Measurements from ENCODE around the gene PPP2R2B.
A peak's percentile ranks its signal among the peaks of the same experiment; 100 is the strongest.

The PPP2R2B gene

DNA sequence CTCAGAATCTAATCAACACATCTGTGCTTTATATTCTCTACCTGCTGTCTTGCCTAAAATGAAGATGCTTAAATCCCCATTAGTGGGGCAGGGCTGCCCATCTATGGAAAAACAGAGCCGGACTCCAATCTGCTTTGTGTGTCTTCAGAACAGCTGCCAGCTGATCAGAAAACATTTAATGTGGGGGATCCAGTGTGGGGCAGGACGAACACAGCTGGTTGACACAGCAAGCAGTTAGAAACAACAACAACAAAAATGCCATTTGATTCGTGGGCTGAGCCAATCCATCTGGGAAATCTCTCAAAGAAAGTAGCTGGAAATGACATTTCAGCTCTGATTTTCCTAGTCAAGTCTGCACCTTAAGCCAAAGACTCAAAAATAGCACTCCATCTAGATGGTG, 99.8 kb downstream of the PPP2R2B start:
- DNase-seq, result no peak

DNA sequence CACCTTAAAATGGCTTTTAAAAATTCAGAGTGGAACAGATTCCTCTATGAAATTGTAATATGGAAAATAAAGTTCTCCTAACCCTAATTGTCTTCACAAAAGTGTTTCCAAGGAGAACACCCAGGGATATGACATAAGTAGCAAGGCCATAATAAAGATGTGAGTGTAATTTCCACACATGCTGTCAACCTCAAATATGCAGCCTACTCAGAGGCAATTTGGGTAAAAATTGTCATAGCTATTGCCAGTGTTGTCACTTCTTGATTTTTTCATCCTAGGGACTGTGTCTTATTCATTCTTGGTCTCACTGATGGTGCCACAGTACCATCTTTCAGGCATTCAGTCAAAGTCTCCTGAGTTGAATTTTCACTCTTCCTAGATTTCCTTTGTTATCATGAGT, 100.3 kb downstream of the PPP2R2B start:
- no peak for DNase-seq

DNA sequence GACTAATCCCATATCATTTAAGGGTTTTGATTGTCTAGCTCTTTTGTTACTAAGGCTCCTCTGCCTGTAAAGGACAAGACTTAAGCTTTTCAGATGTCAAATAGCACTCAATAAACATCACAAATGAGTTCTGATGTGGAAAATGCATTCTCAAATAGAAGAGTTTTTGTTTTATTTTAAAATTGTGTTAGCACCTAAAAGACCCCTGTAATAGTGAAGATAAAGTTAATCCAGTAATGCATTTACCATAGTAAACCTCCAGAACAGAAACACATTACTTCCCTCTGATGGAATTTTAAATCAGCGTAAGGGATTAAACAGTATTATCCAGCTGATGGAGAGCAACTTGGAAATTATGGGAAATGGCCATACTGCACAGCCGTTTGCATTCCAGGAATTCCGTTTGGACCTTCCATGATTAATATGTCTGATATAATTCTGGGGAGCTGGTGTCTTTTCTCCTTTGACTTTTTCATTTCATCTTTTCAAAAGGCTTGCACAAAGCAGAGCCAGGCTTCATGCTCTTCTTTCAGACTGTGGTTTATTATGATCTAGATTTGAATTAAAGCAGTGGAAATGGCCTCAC, 105.6 kb downstream of the PPP2R2B start:
- no peak for DNase-seq

DNA sequence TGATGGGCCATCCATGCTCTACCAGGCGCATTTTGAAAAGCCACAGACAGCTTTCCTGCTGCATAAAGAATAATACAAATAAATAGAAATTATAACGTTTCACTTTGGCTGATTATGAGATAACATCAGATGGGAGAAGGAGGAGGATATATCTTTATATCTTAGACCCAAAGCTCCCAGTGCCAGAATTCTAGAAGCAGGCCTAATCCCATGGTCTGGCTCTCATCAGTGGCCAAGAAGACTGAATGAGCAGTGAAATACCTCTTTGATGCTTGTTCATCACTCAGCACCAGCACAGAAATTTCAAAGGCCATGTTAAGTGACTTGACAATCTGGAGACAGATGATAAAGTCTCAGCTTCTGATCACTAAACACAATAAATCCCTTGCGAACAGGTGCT, 107.6 kb downstream of the PPP2R2B start:
- no peak for DNase-seq

DNA sequence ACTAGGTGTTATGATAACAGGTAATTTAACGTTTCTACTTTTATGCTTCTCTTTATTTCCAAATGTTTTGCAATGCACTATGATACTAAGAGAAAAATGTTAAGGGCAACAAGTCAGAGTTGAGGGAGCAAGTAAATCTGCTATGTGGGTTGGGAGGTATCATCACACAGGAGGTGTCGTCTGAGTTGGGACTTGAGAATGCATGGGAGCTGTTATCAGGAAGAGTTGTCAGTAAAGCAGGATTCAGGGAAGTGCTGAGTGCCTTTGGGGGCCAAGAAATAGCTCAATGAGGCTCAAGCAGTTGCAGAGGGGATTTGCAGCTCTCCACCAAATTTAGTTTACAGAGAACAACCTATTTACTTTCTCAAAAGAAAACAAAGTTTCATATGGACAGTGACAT, 108.0 kb downstream of the PPP2R2B start:
- DNase-seq, result no peak

DNA sequence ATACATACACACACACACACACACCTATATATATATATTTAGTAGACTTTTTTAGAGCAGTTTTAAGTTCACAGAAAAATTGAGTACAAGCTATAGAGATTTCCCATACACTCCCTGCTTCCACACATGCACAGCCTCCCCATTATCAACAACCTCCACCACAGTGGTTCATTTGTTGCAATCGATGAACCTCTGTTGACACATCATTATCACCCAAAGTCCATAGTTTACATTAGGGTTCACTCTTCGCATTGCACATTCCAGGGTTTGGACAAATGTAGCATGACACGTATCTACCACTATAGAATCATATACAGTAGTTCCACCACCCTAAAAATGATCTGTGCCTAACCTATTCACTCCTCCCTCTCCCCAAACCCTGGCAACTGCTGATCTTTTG, 111.0 kb downstream of the PPP2R2B start:
- DNase-seq, result no peak

DNA sequence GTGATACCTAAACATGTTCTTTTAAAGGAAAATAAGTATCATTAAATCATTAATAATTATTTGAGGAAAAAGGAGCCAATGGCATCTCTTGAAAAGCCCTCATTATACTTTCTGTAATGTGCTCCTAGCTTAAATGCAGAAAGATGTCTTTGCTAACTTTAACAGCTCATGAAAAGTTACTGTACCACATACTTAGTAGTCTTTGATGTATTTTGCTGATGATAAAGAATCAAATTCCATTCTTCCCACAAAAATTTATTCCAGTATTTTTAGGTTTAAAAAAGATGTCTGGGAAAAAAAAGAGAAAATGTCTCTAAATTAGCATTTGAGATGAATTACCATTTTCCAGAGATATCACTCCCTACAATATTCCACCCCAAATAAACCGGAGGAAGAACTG, 112.5 kb downstream of the PPP2R2B start:
- DNase-seq, result no peak

DNA sequence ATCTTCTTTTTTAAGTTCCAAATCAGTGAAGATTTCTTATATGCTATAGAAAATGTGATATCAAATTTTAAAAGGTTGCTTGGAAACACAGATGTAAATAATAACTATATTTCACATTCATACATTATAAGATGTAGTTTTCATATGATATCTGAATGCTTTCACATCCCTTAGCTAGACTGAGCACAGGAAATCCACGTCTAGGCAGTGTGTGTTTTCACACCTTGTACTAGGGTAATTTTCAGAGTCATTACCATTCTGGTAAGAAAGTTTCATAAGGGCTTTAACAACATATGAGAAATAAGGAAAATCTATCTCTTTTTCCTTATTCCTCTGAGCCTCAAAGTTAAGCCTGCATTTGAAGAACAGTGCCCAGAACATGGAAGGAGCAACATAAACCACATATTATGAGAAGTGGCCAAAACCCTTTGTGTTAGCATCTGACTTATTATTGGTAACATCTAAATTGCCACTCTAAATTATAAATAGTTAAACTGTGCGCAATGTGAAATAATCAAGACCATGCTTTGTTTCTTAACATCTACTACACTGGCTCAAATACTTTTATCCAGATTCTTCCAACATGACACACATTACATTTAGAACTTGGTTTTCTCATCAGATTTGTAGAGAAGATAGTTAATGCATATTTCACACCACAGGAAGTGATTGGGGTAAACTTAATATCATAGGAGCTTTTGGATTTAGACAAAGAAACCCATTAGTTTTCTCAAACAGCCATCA, 113.3 kb downstream of the PPP2R2B start:
- no peak for DNase-seq

DNA sequence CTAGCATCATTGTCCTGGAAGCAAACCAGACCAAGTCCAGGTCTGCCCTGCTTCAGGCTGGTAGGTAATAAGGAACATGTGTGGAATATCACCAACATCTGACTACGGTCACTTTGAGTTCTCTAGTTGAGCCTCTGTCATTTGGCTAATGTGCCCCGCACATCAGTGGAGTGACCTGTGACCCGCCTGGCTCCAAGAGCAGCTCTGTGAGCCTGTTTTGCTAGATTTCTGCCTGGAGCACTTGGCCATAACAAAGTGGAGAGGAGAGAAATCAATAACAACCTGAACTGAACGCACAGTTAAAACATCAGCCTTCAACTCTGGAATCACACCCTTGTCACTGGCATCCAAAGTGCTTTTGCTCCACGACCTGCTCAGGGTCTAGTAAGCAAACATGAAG, 115.7 kb downstream of the PPP2R2B start:
- DNase-seq, result peak in 1 of 3 experiments; percentile 22

DNA sequence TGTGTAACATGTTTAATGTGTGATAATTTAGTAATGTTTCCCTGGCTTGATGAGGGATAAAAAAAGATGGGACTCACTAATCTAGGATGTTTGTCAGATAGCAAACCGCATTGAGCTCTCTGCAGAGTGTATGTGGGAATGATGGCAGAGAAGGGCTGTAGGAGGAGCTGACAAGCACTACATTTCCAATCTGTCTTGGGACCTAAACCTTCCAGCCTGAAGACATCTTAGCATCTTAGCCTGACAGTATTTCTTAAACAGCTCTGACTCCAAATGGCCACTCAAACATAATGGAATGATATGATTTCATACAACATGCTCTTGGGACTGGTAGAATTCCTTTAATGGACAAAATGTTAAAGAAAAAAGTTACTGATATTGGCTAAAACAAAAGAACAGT, 116.7 kb downstream of the PPP2R2B start:
- no peak for DNase-seq

DNA sequence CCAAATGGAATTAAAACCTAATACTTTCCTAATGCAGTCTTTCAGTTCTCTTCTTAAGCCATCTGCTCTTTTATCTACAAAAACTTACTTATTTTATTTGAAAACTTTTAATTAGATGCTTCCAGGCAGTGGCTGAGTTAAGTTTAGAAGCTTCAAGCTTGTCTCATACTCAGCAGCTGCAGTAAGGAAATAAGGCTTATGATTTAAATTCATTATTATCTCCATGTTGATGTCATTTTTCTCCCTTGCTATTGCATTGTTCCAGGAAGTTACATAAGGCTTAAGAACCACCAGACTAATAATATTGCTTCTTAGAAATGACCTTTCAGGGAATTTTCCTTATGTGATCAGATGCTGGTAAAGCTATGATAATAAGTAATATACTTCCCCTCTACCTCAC, 119.6 kb downstream of the PPP2R2B start:
- no peak for DNase-seq

DNA sequence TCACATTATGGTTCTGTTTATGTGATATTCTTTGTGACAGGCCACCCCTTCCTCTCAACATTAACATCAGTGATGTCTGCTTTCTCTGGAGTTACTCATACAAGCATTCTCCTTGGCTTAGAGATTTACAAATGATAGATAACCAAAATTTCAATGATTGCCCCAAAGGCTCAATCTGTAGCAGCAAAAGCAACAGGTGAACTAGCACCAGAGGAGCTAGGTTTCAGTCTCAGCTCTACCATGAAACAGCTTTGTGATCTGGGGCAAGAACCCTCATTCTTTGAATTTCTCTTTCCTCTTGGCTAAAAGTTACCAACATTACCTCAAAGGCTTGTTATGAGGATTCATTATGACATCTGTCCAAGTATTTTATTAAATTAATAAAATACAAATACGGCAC, 120.5 kb downstream of the PPP2R2B start:
- DNase-seq, result no peak

DNA sequence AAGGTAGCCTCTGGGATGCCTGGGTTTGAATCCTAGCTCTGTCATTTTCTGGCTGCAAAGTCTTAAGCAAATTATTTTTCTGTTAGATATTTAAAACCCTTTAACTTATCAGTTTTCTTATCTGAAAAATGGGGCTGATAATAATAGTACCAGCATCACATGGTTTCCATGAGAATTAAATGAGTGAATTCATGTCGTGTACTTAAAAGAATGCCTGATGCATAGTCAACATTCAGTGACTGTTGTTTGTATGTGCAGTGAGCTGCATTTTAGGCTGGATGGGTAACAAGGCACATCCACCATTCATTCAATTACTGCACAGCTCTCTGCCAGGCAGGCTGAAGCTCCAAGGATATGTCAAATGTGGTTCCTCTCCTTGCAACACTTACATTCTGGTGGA, 122.0 kb downstream of the PPP2R2B start:
- no peak for DNase-seq

DNA sequence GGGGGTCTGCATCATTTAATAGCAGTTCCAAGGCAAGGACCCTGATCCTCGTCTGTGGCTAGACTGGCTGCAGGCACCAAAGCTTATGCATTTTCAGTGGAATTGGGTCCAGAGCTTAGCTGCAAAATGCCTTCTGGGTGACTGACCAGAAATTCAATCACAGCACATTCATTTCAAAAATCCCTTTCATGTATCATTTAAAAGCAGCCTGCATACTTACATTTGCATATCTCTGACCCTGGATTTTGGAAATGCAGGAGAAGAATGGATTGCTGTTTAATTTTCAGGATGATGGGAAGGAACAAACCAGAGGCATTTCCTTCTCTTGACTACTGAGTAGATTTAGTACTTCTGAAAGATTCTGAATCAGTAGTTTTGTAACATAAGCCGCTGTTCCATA, 122.8 kb downstream of the PPP2R2B start:
- no peak for DNase-seq

DNA sequence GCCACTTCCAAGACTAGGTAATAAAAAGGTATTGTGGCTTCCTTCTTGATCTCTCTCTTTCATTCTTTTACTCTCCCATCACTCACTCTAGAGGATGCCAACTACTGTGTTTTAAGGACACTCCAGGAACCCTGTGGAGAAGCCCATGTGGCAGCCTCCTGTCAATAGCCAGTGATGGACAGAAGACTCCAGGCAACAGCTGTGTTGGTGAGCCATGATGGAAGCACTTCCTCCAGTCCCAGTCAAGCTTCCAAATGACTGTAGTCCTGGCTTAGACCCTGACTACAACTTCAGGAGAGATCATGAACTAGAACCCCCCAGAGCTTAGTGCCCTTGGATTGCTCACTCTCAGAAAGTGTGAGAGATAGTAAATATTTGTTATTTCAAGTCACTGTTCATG, 123.9 kb downstream of the PPP2R2B start:
- DNase-seq, result peak in 2 of 3 experiments; percentile 2 to 11

DNA sequence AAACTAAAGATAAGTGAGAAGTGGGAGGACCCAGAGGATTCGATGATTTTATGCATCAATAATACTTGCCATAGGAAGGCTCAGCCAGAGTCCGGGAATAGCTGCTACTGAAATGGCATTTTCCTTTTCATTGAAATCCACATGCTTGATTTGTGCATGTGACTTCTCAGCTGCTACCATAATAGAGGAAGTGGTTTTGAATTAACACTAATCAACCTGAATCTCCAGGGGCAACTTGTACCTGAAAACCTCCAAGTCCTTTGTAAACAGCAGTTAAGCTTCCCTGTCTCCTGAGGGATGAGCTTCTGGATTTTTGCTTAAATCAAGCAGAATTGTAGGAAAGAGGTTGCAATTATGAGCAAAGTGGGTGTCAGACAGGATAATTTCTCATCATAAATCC, 124.9 kb downstream of the PPP2R2B start:
- DNase-seq, result peak in 2 of 3 experiments; percentile 71 to 72

DNA sequence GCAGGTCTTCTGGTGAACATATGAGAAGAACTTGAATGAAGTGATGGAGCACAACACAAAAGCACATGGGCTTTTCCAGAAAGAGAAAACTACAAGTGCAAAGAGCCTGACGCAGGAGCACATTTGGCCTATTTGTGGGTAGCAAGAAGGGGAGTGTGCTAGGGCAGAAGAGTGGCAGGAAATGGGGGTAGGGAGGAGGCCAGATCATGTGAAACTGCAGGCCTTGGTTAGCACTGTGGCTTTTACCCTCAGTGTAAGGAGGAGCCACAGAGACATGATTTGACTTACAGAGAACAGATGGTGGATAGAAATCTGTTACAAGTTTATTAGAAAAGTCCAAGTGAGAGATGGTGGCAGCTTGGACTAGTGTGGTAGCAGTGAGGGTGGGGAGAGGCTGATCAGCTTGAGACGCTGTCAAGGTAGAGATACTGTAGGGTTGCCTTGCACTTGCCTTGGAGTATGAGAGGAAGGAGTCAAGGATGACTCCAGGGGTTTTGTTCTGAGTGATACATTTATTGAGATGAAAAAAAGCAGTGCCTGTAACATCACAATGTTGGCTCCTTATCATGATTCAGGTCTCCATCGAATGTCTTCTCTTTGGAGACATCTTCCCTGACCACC, 126.7 kb downstream of the PPP2R2B start:
- no peak for DNase-seq

DNA sequence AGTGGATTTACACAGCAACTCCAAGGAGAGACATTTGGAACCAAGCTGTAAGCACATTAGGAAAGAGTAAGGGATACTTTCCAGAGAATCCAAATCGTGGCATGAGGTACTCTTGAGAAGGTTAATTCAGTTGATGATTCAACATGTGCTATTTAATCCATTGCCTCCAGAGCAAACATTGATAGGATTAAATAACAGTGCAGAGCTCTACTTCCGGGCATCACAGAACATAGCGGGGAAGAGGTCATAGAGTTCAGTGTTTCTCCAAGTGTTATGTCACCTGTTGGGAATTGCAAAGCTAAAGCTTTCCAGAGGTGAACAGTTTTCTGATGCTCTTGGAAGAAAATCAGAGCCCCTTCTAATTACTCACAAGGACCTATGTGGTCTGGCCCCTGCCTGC, 127.5 kb downstream of the PPP2R2B start:
- no peak for DNase-seq

DNA sequence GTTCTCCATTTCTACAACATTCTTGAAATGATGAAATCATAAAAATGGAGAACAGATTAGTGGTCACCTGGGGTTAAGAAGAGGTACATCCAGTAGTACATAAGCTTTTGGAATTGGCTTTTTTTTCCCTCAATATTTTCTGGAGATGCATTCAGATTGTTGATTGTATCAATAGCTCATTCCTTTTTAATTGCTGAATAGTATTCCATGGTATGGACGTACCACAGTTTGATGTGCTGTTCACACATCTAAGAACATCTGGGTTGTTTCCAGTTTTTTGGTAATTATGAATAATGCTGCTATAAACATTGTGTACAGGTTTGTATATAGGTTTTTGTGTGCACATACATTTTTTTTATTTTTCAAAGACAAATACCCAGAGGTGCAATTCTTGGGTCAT, 130.0 kb downstream of the PPP2R2B start:
- no peak for DNase-seq

DNA sequence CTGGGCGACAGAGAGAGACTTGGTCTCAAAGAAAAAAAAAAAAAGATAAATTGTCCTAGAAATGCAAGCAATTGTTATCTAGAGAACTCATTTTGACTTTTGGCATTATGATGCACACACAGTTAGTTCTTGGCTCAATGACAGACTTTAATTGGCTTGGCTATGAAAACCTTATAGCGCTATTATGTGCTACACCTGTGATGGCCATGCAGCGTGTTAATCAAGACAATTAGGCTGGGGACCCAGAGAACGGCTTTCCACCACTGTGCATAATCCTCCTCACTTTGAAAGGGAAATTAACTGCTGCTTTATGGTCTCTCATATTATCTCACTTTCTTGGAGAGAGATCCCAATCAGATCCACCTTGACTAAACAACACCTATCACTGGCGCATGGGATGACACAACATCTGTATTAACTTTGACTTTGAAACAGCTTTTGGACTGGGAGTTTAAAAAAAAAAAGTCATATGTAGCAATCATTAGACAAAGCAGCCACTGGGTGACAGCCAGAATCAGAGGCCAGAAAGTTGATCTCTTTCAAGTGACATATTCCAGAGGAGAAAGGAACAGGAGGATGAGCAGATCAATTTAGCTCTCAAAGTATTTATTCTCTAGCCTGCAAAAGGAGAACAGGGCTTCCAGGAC, 132.5 kb downstream of the PPP2R2B start:
- peak in 2 of 3 experiments; percentile 26 to 77 for DNase-seq

DNA sequence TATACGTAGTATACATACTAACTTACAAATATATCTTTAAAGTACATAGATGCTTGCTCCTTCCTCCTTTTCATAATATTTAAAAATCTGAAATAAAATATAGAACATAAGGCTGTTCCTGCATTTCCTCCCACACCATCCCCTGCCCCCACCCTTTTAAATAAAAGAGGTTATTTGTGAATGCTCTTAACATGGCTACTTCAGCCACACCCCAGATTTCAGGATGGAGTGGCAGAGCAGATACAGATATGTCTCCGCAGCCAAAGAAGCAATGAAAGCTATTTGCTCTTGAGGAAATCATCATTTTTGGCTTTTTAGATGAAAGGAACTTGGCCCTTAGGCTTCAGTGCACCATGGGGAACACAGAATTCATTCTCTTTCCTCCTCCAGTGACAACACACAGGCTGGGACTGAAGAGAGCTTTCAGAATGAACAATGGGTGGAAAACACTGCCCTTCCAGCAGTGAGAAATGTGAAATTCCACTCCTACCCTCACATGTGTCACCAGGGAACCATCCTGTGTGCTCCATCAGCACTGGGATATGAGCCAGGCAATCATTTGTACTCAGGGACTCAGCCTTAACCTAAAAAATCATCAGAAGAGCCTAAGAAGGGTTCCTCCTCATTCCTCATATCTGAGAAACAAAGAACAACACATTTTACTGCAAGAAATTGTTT, 134.3 kb downstream of the PPP2R2B start:
- DNase-seq, result peak in 1 of 3 experiments; percentile 53

DNA sequence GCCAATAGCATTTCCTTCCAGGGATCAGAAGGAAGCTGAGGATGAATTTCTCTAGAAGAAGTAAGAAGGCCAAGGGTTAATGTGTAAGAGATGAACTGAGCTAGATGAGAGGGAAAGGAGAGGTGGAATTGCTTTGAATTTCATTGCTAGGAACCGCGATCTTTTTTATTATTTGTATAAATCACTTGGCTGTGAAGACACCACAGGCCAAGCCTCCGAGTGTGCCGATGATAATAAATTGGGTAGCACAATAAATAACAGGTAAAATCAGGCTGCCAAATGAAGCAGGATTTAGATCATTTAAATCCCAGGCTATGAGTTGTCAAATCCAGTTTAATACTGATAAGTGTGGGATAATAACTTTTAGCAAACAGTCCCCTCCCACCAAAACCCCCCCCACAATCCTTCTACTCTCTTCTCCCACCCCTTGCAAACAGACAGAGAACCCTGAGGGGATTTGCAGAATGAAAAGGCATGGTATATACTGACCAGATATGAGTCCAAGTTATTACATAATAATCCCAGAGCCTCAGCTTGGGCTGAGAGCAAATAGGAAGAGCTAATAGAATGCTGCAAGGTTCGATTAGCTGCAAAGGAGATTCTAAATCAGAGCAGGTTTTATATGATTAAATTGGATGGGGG, 143.5 kb downstream of the PPP2R2B start:
- no peak for DNase-seq

DNA sequence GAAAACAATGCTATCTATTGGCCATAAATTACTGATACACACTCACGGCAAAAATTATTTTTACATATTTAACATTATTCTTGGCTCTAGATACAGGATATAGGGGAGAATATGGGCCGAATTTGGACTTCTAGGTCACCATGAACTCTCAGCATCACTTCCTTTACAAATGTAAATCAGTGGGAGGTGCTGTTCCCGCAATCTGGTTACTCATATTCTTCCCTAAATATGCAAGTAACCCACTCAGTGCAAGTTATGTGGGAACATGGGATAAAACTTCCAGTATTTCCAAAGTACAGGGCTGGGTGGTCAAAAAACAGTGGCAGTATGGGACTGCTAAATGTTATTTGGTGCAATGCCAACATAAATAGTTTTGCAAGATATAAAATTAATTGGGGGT, 145.6 kb downstream of the PPP2R2B start:
- DNase-seq, result no peak
